ENCODE data around the gene TNKS2.

DNA sequence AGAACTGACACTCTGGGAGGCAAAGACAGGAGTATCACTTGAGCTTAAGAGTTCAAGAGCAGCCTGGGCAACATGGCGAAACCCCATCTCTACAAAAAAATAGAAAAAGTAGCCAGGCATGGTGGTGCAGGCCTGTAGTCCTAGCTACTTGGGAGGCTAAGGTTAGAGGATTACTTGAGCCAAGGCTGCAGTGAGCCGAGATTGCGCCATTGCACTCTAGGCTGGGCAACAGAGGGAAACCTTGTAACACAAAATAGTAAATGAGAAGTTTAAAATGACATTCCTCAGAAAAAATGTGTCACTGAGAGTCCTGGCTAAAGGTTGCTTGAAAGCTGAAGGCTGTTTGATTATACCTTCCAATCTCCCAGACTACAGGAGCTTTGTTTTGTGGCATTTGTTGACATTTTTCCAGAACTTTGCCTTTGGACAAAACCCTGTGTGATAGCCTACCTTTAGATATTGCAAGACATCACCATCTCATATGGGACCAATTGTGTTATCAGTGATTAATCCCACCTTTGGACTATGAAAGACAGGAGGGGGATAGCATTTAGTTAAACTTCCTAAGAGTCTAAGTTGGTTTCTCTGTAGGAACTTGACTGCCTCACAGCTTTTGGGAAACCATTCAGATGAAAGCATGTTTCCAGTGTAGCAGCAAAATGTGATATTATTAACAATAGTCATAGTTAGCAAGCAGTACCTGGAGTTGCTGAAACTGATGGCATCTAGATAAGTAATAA lies 5.3 kb downstream of the TNKS2 start:
- TF ChIP-seq, protein P1, sequence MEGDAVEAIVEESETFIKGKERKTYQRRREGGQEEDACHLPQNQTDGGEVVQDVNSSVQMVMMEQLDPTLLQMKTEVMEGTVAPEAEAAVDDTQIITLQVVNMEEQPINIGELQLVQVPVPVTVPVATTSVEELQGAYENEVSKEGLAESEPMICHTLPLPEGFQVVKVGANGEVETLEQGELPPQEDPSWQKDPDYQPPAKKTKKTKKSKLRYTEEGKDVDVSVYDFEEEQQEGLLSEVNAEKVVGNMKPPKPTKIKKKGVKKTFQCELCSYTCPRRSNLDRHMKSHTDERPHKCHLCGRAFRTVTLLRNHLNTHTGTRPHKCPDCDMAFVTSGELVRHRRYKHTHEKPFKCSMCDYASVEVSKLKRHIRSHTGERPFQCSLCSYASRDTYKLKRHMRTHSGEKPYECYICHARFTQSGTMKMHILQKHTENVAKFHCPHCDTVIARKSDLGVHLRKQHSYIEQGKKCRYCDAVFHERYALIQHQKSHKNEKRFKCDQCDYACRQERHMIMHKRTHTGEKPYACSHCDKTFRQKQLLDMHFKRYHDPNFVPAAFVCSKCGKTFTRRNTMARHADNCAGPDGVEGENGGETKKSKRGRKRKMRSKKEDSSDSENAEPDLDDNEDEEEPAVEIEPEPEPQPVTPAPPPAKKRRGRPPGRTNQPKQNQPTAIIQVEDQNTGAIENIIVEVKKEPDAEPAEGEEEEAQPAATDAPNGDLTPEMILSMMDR (IDR thresholded peaks at IDR 0.05; ENCODE audit: poor library complexity), result no peak
- TF ChIP-seq EZH2 (IDR thresholded peaks at IDR 0.05; ENCODE audit: borderline replicate concordance), result no peak

Measured in hepatocyte (in vitro differentiated cells).